Karpas-422 (cell line): ENCODE results near the gene CHMP1B. TPM values are rescaled to one million over a fixed set of nuclear protein-coding genes. Genes with fewer than 3 reads are reported as not detected.

Experiments used
- DNase-seq: peaks from one replicate; pipeline ENCODE4 v3.0.0-alpha.2; 2015
- H2AFZ ChIP-seq: fragments of 200-600 bp; sonication (generic); 2 replicates; pipeline ENCODE4 v1.6.1; 2014; ENCODE audit warnings: antibody characterized with exemption, low read length, mixed read lengths
- H3K27ac ChIP-seq: fragments of 200-600 bp; sonication (generic); 2 replicates; pipeline ENCODE4 v1.5.1; 2014; ENCODE audit warnings: mild to moderate bottlenecking, low read length, moderate library complexity
- H3K27me3 ChIP-seq: fragments of 200-600 bp; sonication (generic); 2 replicates; pipeline ENCODE4 v1.6.1; 2014; ENCODE audit warnings: low read length, mixed read lengths
- H3K36me3 ChIP-seq: fragments of 200-600 bp; sonication (generic); 2 replicates; pipeline ENCODE4 v1.6.1; 2014; ENCODE audit warnings: low read length, mixed read lengths; ENCODE audit not compliant: insufficient read depth
- H3K4me1 ChIP-seq: fragments of 200-600 bp; sonication (generic); 2 replicates; pipeline ENCODE4 v1.6.1; 2014; ENCODE audit warnings: mild to moderate bottlenecking, low read length, mixed read lengths
- H3K4me2 ChIP-seq: fragments of 200-600 bp; sonication (generic); 2 replicates; pipeline ENCODE4 v1.6.1; 2014; ENCODE audit warnings: low read length, low read depth, mild to moderate bottlenecking; ENCODE audit not compliant: poor library complexity, severe bottlenecking
- H3K4me3 ChIP-seq: fragments of 200-600 bp; sonication (generic); 2 replicates; pipeline ENCODE4 v1.5.1; 2014; ENCODE audit warnings: mild to moderate bottlenecking, antibody characterized with exemption, low read length, mixed read lengths
- H3K79me2 ChIP-seq: fragments of 200-600 bp; sonication (generic); 2 replicates; pipeline ENCODE4 v1.6.1; 2014; ENCODE audit warnings: mild to moderate bottlenecking, low read length, mixed read lengths
- H3K9ac ChIP-seq: fragments of 200-600 bp; sonication (generic); 2 replicates; pipeline ENCODE4 v1.6.0; 2014; ENCODE audit warnings: low read length
- H3K9me2 ChIP-seq: fragments of 200-600 bp; sonication (generic), shearing (Covaris generic); replicated peaks from 2 replicates; pipeline ENCODE4 v1.6.0; 2014; ENCODE audit warnings: mild to moderate bottlenecking, low read length, moderate library complexity; ENCODE audit not compliant: insufficient read depth
- H3K9me3 ChIP-seq: fragments of 300-700, 200-600 bp; sonication (generic); 2 replicates; pipeline ENCODE4 v1.6.1; 2014; ENCODE audit warnings: low read length, mixed read lengths
- H4K20me1 ChIP-seq: fragments of 200-600 bp; sonication (generic); 2 replicates; pipeline ENCODE4 v1.6.1; 2014; ENCODE audit warnings: mild to moderate bottlenecking, antibody characterized with exemption, low read length, low read depth; ENCODE audit not compliant: insufficient read depth
- total RNA-seq: library from RNA; depleted of rRNA; stranded (reverse); fragments of >200 nt; shearing (Covaris generic); gene quantifications from 2 replicates; pipeline ENCODE4 v1.2.3, GENCODE V29; 2014; ENCODE audit warnings: low replicate concordance

Gene CHMP1B
- total RNA-seq, 1 experiment from 2014 or later = 28.3 TPM

DNA sequence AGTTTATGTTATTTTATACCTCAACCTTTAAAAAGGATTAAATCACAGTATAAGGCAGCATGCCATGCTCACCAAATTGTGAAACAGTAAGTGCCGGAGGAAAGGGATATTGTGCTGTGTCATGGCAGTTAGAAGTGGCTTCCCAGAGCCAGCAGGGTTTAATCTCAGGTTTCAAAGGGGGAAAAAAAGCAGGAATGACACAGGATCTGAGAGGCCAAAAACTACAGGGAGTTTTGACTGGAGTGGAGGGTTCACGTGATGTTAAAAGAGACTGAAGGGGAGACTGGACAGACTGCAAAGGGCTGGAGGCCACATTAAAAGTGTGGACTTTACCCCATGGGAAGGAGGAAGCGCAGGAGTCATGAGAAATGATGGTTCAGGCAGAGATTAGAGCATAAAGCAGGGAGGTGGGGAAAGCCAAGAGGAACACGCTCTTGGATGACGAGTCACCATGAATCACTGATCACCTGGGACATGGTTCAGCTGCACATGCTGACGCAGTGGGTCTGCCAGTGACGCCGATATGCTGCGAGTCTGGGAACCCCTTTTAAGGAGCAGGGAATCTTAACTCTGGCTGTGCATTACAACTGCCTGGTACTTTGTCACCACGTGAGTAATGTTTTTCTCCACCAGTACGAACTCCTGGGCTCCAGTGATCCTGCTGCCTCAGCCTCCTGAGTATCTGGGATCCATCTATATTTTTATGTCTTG lies 6.1 kb downstream of the CHMP1B start:
- Histone ChIP-seq H3K4me2 (no peak overlapping the region), H3K79me2 (peaks cover 12% of the 10 kb centered on the region), H3K4me1 (peaks cover 11% of the 10 kb centered on the region), H3K9me3 (no peaks in the 10 kb centered on the region), H3K27me3 (no peaks in the 10 kb centered on the region), H4K20me1 (0 out of 2 replicates have a peak, but pooled peaks cover 5% of the 10 kb centered on the region), H3K9ac (no peak overlapping the region), H3K36me3 (no peaks in the 10 kb centered on the region), H3K27ac (no peak overlapping the region), H3K4me3 (no peak overlapping the region), H3K9me2 (no peaks in the 10 kb centered on the region), H2AFZ (no peak overlapping the region)
- DNase-seq = peak; percentile 20

DNA sequence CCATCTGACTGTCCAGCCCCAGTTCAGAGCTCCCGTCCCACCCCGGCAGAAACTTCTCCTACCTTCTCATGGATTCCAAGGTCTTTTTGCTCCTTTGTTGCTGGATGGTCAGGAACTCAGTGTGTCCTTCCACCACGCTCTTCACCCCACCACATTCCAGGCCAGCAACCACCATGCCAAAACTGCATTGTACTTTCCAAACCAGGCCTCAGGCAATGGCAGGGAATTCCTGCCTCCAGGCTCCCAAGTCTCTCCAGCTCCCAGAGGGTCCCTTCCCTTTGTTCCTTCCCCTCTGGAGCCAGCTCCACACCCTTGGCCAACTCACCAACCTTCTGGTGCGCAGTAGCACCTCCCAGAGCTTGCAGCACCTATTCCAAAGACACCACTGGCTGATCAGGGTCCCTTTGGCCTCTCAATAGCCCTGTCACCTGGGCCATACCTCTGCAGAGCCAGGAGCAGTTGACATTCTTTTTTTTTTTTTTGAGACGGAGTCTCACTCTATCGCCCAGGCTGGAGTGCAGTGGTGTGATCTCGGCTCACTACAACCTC lies 8.1 kb downstream of the CHMP1B start:
- no peaks in the 10 kb centered on the region for H3K9me2 ChIP-seq
- DNase-seq = no peak
- H3K4me2 ChIP-seq = no peak overlapping the region
- no peak overlapping the region for H3K27ac ChIP-seq
- H3K27me3 ChIP-seq = no peaks in the 10 kb centered on the region
- H3K4me1 ChIP-seq = no peaks in the 10 kb centered on the region
- H3K36me3 ChIP-seq = no peaks in the 10 kb centered on the region
- H2AFZ ChIP-seq = no peak overlapping the region
- H3K9ac ChIP-seq = no peak overlapping the region
- H3K9me3 ChIP-seq = no peaks in the 10 kb centered on the region
- H4K20me1 ChIP-seq = no peaks in the 10 kb centered on the region
- H3K4me3 ChIP-seq = no peak overlapping the region
- no peaks in the 10 kb centered on the region for H3K79me2 ChIP-seq

DNA sequence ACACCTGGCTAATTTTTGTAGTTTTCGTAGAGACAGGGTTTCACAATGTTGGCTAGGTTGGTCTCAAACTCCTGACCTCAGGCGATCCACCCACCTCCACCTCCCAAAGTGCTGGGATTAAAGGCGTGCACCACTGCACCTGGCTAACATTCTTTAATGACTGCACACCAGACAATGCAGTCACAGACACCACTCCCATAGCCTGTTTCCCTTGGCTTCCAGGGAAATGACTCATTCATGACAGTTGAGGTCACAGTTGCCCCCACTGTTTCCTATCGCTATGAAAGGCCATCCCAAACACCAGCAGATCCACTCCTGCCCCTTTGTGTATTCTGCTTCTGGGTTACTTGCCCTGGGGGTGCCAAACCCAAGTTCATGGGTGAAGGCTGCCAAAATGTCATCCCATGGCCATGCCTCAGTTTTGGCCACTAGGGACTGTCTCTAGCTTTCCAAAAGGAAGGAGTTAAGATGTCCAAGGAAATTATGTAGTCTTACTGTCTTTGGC lies 8.7 kb downstream of the CHMP1B start:
- Histone ChIP-seq H3K36me3 (no peaks in the 10 kb centered on the region), H3K9ac (no peak overlapping the region), H4K20me1 (no peaks in the 10 kb centered on the region), H3K4me3 (no peak overlapping the region), H3K9me3 (no peaks in the 10 kb centered on the region), H3K9me2 (no peaks in the 10 kb centered on the region), H3K4me1 (no peaks in the 10 kb centered on the region), H3K4me2 (no peak overlapping the region), H3K27ac (no peak overlapping the region), H2AFZ (no peak overlapping the region), H3K27me3 (no peaks in the 10 kb centered on the region), H3K79me2 (no peaks in the 10 kb centered on the region)
- DNase-seq = peak; percentile 21

DNA sequence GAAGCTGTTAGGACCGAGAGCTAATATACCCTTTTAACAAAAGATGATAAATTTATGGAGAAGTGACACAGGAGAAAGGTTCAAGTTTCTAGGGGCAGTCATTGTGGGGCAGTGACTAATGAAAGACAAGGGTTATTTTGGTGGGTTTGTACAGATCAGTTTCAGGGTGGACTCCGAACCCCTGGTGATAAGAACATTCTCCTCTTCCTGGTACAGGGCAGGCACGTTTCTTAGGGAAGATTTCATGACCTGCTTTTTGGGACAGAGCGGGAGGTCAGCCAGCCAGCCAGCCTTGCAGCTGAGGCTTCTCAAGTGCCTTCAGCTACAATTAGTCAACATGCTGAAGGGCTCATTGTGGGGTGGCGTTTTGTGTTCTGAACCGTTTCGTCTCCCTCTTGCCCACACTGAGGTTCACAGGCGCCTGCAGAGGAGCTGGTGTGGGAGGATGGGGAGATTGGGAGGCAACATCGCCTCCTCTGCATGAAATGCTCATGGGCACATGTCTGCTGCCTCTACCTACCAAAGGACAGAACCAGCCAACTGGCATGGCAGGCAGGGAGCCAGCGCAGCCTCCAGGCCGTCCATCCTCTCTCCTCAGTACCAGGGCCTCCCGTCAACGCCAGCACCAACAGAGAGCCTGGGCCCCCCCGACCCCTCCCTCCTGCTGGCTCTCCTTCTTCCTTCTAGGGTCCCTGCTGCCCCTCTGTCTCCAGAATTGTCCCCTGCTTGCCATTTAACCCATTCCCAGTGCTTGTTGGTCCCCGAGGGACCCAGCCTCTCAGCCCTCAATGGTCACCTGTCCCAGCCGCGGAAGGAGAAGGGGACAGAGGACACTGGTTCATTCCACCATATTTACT lies 9.6 kb downstream of the CHMP1B start:
- Histone ChIP-seq H3K4me3 (no peak overlapping the region), H3K9me3 (no peaks in the 10 kb centered on the region), H3K27me3 (no peaks in the 10 kb centered on the region), H2AFZ (no peak overlapping the region), H3K4me2 (no peak overlapping the region), H3K4me1 (no peaks in the 10 kb centered on the region), H4K20me1 (no peaks in the 10 kb centered on the region), H3K9me2 (no peaks in the 10 kb centered on the region), H3K27ac (no peak overlapping the region), H3K36me3 (no peaks in the 10 kb centered on the region), H3K79me2 (no peaks in the 10 kb centered on the region), H3K9ac (no peak overlapping the region)
- DNase-seq = peak; percentile 9

DNA sequence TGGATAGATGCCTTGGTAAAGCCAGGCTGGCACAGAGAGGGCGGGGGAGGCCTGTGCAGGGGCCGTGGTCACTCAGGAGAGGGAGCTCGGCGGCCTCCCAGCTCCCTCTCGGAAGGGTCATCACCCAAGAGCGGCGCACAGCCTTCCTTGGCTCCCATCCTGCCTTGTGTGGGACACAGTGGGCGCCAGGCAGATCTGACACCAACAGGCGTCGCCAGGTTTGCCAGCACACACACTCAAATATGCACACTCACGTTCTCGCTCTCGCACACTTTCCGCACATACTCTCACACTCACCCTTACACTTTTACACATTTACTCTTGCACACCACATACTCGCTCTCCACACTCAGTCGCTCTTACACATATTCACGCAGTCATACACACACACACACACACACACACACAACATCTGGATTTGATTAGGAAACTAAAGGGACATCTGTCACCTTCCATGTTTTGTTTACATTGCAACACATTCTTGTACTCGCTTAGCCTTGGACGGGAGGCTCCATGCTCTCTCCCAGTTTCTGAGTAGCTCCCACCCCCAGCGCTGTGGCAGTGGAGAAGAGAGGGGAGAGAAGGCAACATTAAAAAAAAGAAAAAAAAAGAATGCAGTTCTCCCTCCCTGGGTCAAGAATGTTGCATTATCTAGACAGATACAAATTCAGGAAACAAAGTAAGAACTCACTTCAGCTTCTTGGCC lies 10.5 kb downstream of the CHMP1B start:
- no peak overlapping the region for H2AFZ ChIP-seq
- H3K9ac ChIP-seq = no peak overlapping the region
- H3K27me3 ChIP-seq = no peaks in the 10 kb centered on the region
- no peaks in the 10 kb centered on the region for H4K20me1 ChIP-seq
- H3K9me2 ChIP-seq = no peaks in the 10 kb centered on the region
- no peak overlapping the region for H3K4me2 ChIP-seq
- H3K79me2 ChIP-seq = no peaks in the 10 kb centered on the region
- H3K36me3 ChIP-seq = no peaks in the 10 kb centered on the region
- H3K4me3 ChIP-seq = no peak overlapping the region
- peak; percentile 20 for DNase-seq
- H3K4me1 ChIP-seq = no peaks in the 10 kb centered on the region
- H3K27ac ChIP-seq = no peak overlapping the region
- no peaks in the 10 kb centered on the region for H3K9me3 ChIP-seq

DNA sequence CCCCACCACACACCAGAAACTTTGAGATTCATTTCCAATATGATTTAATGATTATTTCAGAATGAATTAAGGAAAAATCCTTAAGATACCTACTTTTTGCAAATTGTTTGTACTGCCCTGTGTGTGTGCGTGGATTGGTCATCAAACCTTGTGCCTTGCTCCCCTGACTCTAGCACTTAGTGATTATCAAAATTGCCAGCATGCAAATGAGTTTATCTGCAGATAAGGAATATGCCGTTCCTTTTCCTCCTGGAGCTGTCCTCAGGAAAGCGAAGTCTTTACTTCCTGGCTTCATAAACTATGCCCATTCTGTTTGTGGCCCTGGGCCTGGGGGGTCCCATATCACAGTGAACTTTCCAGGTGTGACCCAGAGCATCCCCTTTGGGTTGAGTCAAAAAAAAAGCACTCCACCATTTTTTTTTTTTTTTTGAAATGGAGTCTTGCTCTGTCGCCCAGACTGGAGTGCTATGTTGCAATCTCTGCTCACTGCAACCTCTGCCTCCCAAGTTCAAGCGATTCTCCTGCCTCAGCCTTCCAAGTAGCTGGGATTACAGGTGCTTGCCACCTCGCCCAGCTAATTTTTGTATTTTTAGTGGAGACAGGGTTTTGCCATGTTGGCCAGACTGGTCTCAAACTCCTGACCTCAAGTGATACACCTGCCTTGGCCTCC lies 11.4 kb downstream of the CHMP1B start:
- H3K4me1 ChIP-seq = no peaks in the 10 kb centered on the region
- H3K9me2 ChIP-seq = no peaks in the 10 kb centered on the region
- no peak overlapping the region for H2AFZ ChIP-seq
- H3K27me3 ChIP-seq = no peaks in the 10 kb centered on the region
- no peaks in the 10 kb centered on the region for H3K9me3 ChIP-seq
- H4K20me1 ChIP-seq = no peaks in the 10 kb centered on the region
- no peak overlapping the region for H3K4me3 ChIP-seq
- no peak overlapping the region for H3K27ac ChIP-seq
- no peaks in the 10 kb centered on the region for H3K79me2 ChIP-seq
- H3K4me2 ChIP-seq = no peak overlapping the region
- DNase-seq = peak; percentile 2
- H3K9ac ChIP-seq = no peak overlapping the region
- H3K36me3 ChIP-seq = no peaks in the 10 kb centered on the region

DNA sequence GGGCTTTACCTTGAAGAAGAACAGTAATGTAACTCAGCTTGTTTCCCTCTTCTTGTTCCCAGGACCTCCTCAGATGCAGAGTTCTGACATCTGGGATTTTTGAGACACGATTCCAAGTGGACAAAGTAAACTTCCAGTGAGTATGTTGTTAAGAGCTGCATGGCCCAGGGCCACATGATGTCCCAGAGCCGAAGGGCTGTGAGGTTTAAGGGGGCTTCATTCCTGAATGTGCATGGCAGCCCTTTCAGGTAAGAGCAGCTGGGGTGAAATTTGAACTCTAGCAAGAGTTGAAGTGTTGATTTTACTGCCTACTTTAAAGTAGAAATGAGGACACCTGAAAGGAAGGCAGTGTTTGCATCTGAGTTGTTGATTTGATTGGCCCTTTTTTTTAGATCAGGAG lies 13.3 kb downstream of the CHMP1B start:
- H3K4me3 ChIP-seq = no peak overlapping the region
- no peaks in the 10 kb centered on the region for H3K9me2 ChIP-seq
- no peaks in the 10 kb centered on the region for H4K20me1 ChIP-seq
- H3K79me2 ChIP-seq = no peaks in the 10 kb centered on the region
- no peaks in the 10 kb centered on the region for H3K9me3 ChIP-seq
- H2AFZ ChIP-seq = no peak overlapping the region
- peak; percentile 2 for DNase-seq
- H3K27me3 ChIP-seq = no peaks in the 10 kb centered on the region
- no peak overlapping the region for H3K27ac ChIP-seq
- no peaks in the 10 kb centered on the region for H3K36me3 ChIP-seq
- no peak overlapping the region for H3K9ac ChIP-seq
- H3K4me2 ChIP-seq = no peak overlapping the region
- peaks cover 4% of the 10 kb centered on the region; the same call in 1 of the 2 replicates for H3K4me1 ChIP-seq
